Upper lobe of left lung (tissue), 6 donors: ENCODE data around the gene FBH1. TPM values are rescaled to one million over a fixed set of nuclear protein-coding genes. Genes with fewer than 3 reads are reported as not detected.
"Not testable (repeated sequence)": the region's sequence is repeated elsewhere in the genome, so short reads cannot be mapped to it uniquely, and the experiment has no call there.

ENCODE experiments used
- ATAC-seq, 2 donors: fragments of 200-7000 bp; cut with Tn5 transposase; one replicate each; pipeline ENCODE4 v1.9.1; 2022; ENCODE audit warnings: mild to moderate bottlenecking in 2 of 2, moderate library complexity in 2 of 2; ENCODE audit not compliant: low FRiP score in 2 of 2
- DNase-seq, 2 donors: peaks; one replicate each; pipeline ENCODE4 v3.0.0-alpha.2; 2019 to 2020
- H3K27ac ChIP-seq, 4 donors: fragments of 200-600 bp; sonication (generic); one replicate each; pipeline ENCODE4 v1.5.1; 2016 to 2019
- H3K27me3 ChIP-seq, 4 donors: fragments of 200-600 bp; sonication (generic); one replicate each; pipeline ENCODE4 v1.5.1; 2017 to 2019
- H3K36me3 ChIP-seq, 4 donors: fragments of 200-600 bp; sonication (generic); one replicate each; pipeline ENCODE4 v1.5.1; 2016 to 2019
- H3K4me1 ChIP-seq, 4 donors: fragments of 200-600 bp; sonication (generic); one replicate each; pipeline ENCODE4 v1.5.1; 2018 to 2019
- H3K4me3 ChIP-seq, 4 donors: fragments of 200-600 bp; sonication (generic); one replicate each; pipeline ENCODE4 v1.5.1; 2017 to 2019; ENCODE audit warnings: mild to moderate bottlenecking in 2 of 4, moderate library complexity in 1 of 4
- H3K9me3 ChIP-seq, 4 donors: fragments of 200-600 bp; sonication (generic); one replicate each; pipeline ENCODE4 v1.5.1; 2018 to 2019
- EP300 ChIP-seq, 4 donors: sonication (generic); formaldehyde crosslinking; IDR thresholded peaks; one replicate each; pipeline ENCODE4 v1.5.1; 2017; ENCODE audit warnings: antibody characterized with exemption in 4 of 4, control low read depth in 2 of 4
- POLR2A ChIP-seq, 4 donors: fragments of 450-650 bp; IDR thresholded peaks; one replicate each; pipeline ENCODE4 v1.5.1; 2016 to 2017; ENCODE audit warnings: antibody characterized with exemption in 4 of 4, mild to moderate bottlenecking in 2 of 4
- POLR2AphosphoS5 ChIP-seq, 2 donors: sonication (generic); formaldehyde crosslinking; IDR thresholded peaks; one replicate each; pipeline ENCODE4 v1.5.1; 2017; ENCODE audit warnings: antibody characterized with exemption in 2 of 2
- WGBS, 2 donors: methylation state at CpG; one replicate each; pipeline ENCODE4 v1.1.5; 2017 to 2018; 5-methylcytosine and 5-hydroxymethylcytosine counted together
- total RNA-seq, 6 donors: library from RNA; depleted of rRNA in 4 of 6; stranded (reverse); fragments of >200 nt in 4 of 6; gene quantifications; one replicate each; pipeline versions ENCODE4 v1.1.0 to v1.2.1, GENCODE V29; 2016 to 2021
- TF ChIP-seq, protein P1 (sequence below), 6 experiments: fragments of 450-650 bp in 4 of 6; fragments of 200-600 bp in 2 of 6; sonication (generic) in 2 of 6; IDR thresholded peaks; one replicate each; pipeline ENCODE4 v1.5.1; 2016 to 2019; ENCODE audit warnings: antibody characterized with exemption in 6 of 6
- donor health status: DM: no; HTN: no; CAD: no; lungs with moderate emphysema.
- donor health status: DM: no; HTN: yes; CAD: no; lungs with severe emphysema.

FBH1 gene
- total RNA-seq, 6 donors from 2014 or later: 62.4 to 186 (median 77.4) TPM

DNA sequence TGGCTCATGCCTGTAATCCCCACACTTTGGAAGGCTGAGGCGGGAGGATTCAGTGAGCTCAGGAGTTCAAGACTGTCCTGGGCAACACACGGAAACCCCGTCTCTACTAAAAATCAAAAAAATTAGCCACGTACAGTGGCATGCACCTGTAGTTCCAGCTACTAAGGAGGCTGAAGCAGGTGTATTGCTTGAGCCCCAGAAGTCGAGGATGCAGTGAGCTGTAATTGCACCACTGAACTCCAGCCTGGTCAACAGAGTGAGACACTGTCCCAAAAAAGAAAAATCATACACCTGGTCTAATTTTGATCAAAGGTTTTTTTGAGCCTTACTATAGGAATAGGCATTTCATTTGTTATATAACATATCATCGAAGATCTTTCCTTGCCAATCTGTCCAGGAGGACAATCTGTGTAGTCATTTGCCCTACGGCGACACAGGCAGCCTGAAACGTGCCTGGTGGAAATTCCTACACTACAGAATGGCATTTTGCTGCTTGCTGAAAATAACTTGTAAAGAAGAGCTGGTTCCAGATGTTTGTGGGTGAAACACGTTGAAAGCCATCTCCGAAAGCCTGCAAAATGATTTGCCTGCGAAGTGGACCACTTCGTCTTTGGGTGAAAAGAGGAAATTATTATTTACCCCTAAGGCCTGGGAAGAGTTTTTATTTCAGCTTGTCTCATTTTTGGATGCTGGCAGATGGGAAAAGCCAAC lies 45.5 kb upstream of the FBH1 start:
- Histone ChIP-seq H3K36me3 (no peaks in the 10 kb centered on the region), H3K27me3 (no peaks in the 10 kb centered on the region), H3K9me3 (no peaks in the 10 kb centered on the region), H3K4me1 (no peaks in the 10 kb centered on the region), H3K27ac (no peak overlapping the region), H3K4me3 (no peak overlapping the region)
- 76 to 77% methylated on average over 12 to 13 of the region's 13 CpGs for WGBS, 2 donors
- ATAC-seq: no peak
- TF ChIP-seq EP300 (IDR thresholded peaks at IDR 0.05) (no peak), POLR2A (IDR thresholded peaks at IDR 0.05) (no peak), POLR2AphosphoS5 (IDR thresholded peaks at IDR 0.05) (no peak)
- TF ChIP-seq, protein P1, sequence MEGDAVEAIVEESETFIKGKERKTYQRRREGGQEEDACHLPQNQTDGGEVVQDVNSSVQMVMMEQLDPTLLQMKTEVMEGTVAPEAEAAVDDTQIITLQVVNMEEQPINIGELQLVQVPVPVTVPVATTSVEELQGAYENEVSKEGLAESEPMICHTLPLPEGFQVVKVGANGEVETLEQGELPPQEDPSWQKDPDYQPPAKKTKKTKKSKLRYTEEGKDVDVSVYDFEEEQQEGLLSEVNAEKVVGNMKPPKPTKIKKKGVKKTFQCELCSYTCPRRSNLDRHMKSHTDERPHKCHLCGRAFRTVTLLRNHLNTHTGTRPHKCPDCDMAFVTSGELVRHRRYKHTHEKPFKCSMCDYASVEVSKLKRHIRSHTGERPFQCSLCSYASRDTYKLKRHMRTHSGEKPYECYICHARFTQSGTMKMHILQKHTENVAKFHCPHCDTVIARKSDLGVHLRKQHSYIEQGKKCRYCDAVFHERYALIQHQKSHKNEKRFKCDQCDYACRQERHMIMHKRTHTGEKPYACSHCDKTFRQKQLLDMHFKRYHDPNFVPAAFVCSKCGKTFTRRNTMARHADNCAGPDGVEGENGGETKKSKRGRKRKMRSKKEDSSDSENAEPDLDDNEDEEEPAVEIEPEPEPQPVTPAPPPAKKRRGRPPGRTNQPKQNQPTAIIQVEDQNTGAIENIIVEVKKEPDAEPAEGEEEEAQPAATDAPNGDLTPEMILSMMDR (IDR thresholded peaks at IDR 0.05): no peak
- DNase-seq: no peak

DNA sequence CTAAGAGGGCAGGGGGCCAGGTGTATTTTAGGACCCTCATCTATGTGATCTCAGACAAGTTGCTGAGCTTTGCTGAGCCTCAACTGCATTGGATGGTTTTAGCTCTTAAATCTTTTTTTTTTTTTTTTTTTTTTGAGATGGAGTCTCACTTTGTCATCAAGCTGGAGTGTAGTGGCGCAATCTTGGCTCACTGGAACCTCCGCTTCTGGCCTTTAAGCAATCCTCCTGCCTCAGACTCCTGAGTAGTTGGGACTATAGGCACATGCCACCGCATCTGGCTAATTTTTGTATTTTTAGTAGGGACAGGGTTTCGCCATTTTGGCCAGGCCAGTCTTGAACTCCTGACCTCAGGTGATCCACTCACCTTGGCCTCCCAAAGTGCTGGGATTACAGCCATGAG lies 43.4 kb upstream of the FBH1 start:
- not testable (repeated sequence) for H3K36me3 ChIP-seq, H3K27me3 ChIP-seq, H3K4me3 ChIP-seq, ATAC-seq, H3K9me3 ChIP-seq, H3K4me1 ChIP-seq, DNase-seq, H3K27ac ChIP-seq
- 91 to 98% methylated on average over 4 of the region's 4 CpGs for WGBS, 2 donors

DNA sequence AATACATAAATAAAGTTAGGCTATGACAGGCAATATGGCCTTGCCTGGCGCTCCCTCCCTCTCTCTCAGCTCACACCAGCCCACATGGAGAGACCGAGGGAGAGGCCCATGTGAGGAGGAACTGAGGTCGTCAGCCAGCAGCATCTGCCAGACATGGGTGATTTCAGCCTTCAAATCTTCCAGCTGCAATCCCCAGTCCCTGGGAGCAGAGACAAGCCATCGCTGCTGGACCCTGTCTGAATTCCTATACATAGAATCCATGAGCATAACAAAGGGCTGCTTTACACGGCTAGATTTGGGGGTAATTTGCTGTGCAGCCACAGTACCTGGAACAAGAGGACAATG lies 35.9 kb upstream of the FBH1 start:
- WGBS, 2 donors: 50 to 82% methylated on average over 1 to 5 of the region's 5 CpGs
- Histone ChIP-seq H3K4me3 (no peak overlapping the region), H3K27ac (no peak overlapping the region), H3K36me3 (no peaks in the 10 kb centered on the region), H3K4me1 (no peaks in the 10 kb centered on the region), H3K27me3 (no peaks in the 10 kb centered on the region), H3K9me3 (no peaks in the 10 kb centered on the region)
- DNase-seq (no peak), ATAC-seq (no peak)
- TF ChIP-seq POLR2A (IDR thresholded peaks at IDR 0.05) (no peak), EP300 (IDR thresholded peaks at IDR 0.05) (no peak), POLR2AphosphoS5 (IDR thresholded peaks at IDR 0.05) (no peak)
- TF ChIP-seq, protein P1 (IDR thresholded peaks at IDR 0.05): no peak

DNA sequence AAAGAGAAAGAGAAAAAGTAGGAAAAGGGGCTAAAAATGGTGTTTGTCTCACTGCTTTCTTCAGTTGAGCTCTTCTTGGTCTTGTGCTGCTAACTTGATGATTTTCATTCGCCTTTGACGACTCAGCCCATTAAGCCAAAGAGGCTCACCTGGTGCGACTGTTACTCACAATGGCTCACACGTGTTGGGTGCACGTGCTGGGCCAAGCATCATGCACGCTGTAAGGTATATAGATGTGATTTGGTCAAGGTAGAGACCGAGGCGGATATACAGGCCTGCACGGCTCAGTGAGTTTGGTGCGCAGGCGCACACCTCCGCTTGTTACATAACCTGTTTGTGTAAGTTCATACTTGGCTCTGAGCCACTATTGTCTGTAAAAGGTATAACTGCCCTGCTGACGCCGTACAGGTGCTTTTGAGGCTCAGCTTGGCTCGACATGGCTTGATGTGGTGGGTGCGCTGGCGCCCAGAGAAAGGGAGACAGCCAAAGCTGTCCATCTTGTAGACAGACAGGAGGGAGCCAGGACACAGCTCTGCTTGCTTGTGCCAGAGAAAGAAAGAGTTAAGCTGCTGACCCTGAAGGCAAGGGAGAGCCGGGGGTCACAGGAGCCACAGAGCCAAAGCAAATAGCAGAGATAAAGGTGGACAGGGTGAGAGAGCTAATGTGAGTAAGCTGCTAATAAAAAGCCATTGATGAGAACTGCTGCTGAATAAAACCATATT lies 33.9 kb upstream of the FBH1 start:
- H3K36me3 ChIP-seq: no peaks in the 10 kb centered on the region
- no peaks in the 10 kb centered on the region for H3K4me1 ChIP-seq
- H3K27me3 ChIP-seq: no peaks in the 10 kb centered on the region
- DNase-seq: no peak
- TF ChIP-seq, protein P1 (IDR thresholded peaks at IDR 0.05): no peak
- TF ChIP-seq POLR2AphosphoS5 (IDR thresholded peaks at IDR 0.05): no peak
- no peak for TF ChIP-seq POLR2A (IDR thresholded peaks at IDR 0.05)
- TF ChIP-seq EP300 (IDR thresholded peaks at IDR 0.05): no peak
- H3K27ac ChIP-seq: no peak overlapping the region
- no peak for ATAC-seq
- no peak overlapping the region for H3K4me3 ChIP-seq
- 74 to 91% methylated on average over 18 of the region's 18 CpGs for WGBS, 2 donors
- no peaks in the 10 kb centered on the region for H3K9me3 ChIP-seq

DNA sequence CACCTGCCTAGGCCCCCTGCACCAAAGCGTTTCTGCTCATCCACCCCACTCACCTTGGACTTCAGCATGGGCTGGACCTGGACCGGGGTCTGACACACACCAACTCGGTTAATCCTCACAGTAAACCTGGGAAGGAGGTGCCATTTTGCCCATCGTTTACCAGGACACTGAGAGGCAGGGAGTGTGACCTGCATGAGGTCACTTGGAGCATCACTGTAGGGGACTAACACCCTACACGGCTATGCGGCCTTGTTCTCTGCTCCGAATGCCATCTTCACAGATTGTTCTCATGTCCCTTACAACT lies 33.4 kb upstream of the FBH1 start:
- no peak for ATAC-seq
- WGBS, 2 donors: 63 to 73% methylated on average over 5 to 7 of the region's 7 CpGs
- no peak for DNase-seq
- no peaks in the 10 kb centered on the region for H3K36me3 ChIP-seq
- no peaks in the 10 kb centered on the region for H3K9me3 ChIP-seq
- TF ChIP-seq, protein P1 (IDR thresholded peaks at IDR 0.05): no peak
- TF ChIP-seq POLR2A (IDR thresholded peaks at IDR 0.05) (no peak), EP300 (IDR thresholded peaks at IDR 0.05) (no peak), POLR2AphosphoS5 (IDR thresholded peaks at IDR 0.05) (no peak)
- H3K4me3 ChIP-seq: no peak overlapping the region
- no peaks in the 10 kb centered on the region for H3K27me3 ChIP-seq
- no peak overlapping the region for H3K27ac ChIP-seq
- no peaks in the 10 kb centered on the region for H3K4me1 ChIP-seq
